ENCODE results near the gene TEX50.

DNA sequence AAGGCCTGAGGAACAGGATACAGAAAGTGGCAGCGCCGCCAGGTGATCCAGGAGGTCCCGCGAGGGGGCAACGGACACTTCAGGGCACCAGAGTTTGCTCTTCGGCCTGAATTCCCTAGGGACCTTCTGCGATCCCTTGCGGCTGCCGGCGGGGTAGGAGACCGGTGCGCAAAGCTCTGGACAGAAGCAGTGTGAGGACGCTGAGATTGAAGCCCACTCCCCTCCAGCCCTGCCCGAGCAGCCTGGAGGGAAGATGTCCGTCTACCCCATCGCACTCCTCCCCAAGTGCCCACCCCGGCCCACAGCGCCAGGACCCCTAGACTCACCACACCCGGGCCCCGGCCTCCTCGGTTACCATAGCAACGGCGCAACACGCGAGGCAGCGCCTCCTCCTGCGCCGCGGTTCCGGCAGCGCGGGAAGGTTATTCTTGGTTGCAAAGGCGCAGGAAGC, 34.4 kb downstream of the TEX50 start, which contains the start of gene ANKRD45:
- TF ChIP-seq, protein P1, sequence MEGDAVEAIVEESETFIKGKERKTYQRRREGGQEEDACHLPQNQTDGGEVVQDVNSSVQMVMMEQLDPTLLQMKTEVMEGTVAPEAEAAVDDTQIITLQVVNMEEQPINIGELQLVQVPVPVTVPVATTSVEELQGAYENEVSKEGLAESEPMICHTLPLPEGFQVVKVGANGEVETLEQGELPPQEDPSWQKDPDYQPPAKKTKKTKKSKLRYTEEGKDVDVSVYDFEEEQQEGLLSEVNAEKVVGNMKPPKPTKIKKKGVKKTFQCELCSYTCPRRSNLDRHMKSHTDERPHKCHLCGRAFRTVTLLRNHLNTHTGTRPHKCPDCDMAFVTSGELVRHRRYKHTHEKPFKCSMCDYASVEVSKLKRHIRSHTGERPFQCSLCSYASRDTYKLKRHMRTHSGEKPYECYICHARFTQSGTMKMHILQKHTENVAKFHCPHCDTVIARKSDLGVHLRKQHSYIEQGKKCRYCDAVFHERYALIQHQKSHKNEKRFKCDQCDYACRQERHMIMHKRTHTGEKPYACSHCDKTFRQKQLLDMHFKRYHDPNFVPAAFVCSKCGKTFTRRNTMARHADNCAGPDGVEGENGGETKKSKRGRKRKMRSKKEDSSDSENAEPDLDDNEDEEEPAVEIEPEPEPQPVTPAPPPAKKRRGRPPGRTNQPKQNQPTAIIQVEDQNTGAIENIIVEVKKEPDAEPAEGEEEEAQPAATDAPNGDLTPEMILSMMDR (conservative IDR thresholded peaks at IDR 0.05) = no peak
- TF ChIP-seq EZH2 (IDR thresholded peaks at IDR 0.05; ENCODE audit: low read depth) = no peak
